ENCODE measurements around the gene CDK5RAP3. TPM values are rescaled to one million over a fixed set of nuclear protein-coding genes. Genes with fewer than 3 reads are reported as not detected.

Gene CDK5RAP3
- total and polyA plus RNA-seq, 2 donors (not counting 1 experiment from before 2014, with no cell fraction given) = 58.1 to 118 TPM

DNA sequence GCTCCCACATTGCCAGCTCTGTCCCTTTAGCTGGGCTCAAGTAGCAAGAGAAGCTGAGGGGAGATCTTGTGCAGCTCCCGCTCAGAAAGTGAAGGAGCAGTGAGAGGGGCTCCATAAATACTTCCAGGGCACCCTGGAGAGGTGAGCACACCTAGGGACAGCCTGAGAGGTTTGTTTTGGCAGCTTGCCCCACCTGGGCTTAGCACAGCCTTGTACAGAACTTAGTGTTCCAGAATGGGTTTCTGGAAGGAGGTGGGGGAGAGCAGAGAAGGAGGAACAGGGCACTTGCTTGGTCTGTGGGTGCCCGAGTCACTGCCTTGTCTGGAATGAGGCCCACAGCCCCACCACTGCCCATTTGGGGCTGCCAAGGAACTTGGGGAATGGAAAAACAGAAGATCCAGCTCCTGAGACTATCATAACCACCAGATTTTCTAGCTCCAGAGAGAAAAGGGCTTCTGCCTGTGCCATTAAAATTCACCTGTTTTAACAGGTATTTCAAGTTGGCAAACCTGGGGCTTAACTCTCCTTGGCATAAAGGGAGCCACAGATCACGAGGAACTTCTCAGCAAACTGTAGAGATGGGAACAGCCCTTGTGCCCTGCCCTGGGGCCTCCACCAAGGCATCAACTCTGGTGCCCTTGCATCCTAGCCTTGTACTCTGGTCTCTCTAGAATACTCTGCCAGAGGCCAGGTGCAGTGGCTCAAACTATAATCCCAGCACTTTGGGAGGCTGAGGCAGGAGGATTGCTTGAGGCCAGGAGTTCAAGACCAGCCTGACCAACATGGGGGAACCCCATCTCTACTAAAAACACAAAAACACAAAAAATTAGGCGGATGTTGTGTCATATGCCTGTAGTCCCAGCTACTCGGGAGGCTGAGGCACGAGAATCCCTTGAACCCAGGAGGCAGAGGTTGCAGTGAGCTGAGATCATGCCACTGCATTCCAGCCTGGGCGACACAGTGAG lies 15.1 kb upstream of the CDK5RAP3 start:
- H2AFZ ChIP-seq (ENCODE audit: low read length) = no peak overlapping the region
- H3K4me2 ChIP-seq (ENCODE audit: extremely low read depth, insufficient read depth, low read length) = no peak overlapping the region
- H3K36me3 ChIP-seq (ENCODE audit: control insufficient read depth, insufficient read depth, low read length) = peaks cover 2% of the 10 kb centered on the region
- H3K27ac ChIP-seq (ENCODE audit: insufficient read depth, low read length) = no peak overlapping the region
- no peak overlapping the region for H3K9ac ChIP-seq (ENCODE audit: insufficient read depth, low read length)
- peaks cover 5% of the 10 kb centered on the region for H3K27me3 ChIP-seq (ENCODE audit: control insufficient read depth, insufficient read depth, low read length)
- H4K20me1 ChIP-seq (ENCODE audit: control insufficient read depth, extremely low read depth, insufficient read depth, low read length) = no peaks in the 10 kb centered on the region
- no peaks in the 10 kb centered on the region for H3K9me3 ChIP-seq (ENCODE audit: control insufficient read depth, insufficient read depth, low read depth, low read length)
- H3K4me3 ChIP-seq (replicated peaks in 1 of 4; ENCODE audit: control extremely low read depth in 1 of 4, insufficient read depth in 1 of 4, low read depth in 3 of 4, low read length in 4 of 4) = no peak overlapping the region
- H3K79me2 ChIP-seq (ENCODE audit: control insufficient read depth, insufficient read depth, low read length) = no peaks in the 10 kb centered on the region
- no peak for DNase-seq (ENCODE audit: low read depth in 2 of 2)
- TF ChIP-seq EZH2 (IDR thresholded peaks at IDR 0.05; ENCODE audit: low read length, missing control alignments) (no peak), CTCF (conservative IDR thresholded peaks at IDR 0.05 in 1 of 2, IDR thresholded peaks at IDR 0.05 in 1 of 2; ENCODE audit: low read depth in 1 of 2, low read length in 2 of 2) (no peak)
- no peaks in the 10 kb centered on the region for H3K4me1 ChIP-seq (ENCODE audit: control insufficient read depth, extremely low read depth, insufficient read depth, low read length)

- Histone ChIP-seq H3K4me3 (replicated peaks in 1 of 4; ENCODE audit: control extremely low read depth in 1 of 4, insufficient read depth in 1 of 4, low read depth in 3 of 4, low read length in 4 of 4) (no peak overlapping the region), H3K27me3 (ENCODE audit: control insufficient read depth, insufficient read depth, low read length) (peaks cover 12% of the 10 kb centered on the region), H4K20me1 (ENCODE audit: control insufficient read depth, extremely low read depth, insufficient read depth, low read length) (no peaks in the 10 kb centered on the region), H3K9ac (ENCODE audit: insufficient read depth, low read length) (no peak overlapping the region), H3K79me2 (ENCODE audit: control insufficient read depth, insufficient read depth, low read length) (no peaks in the 10 kb centered on the region), H3K4me1 (ENCODE audit: control insufficient read depth, extremely low read depth, insufficient read depth, low read length) (no peaks in the 10 kb centered on the region), H3K36me3 (ENCODE audit: control insufficient read depth, insufficient read depth, low read length) (peaks cover 2% of the 10 kb centered on the region), H2AFZ (ENCODE audit: low read length) (no peak overlapping the region), H3K27ac (ENCODE audit: insufficient read depth, low read length) (no peak overlapping the region), H3K4me2 (ENCODE audit: extremely low read depth, insufficient read depth, low read length) (no peak overlapping the region), H3K9me3 (ENCODE audit: control insufficient read depth, insufficient read depth, low read depth, low read length) (no peaks in the 10 kb centered on the region)
- DNase-seq (ENCODE audit: low read depth in 2 of 2) = no peak
- no peak for TF ChIP-seq EZH2 (IDR thresholded peaks at IDR 0.05; ENCODE audit: low read length, missing control alignments)
- no peak for TF ChIP-seq CTCF (conservative IDR thresholded peaks at IDR 0.05 in 1 of 2, IDR thresholded peaks at IDR 0.05 in 1 of 2; ENCODE audit: low read depth in 1 of 2, low read length in 2 of 2)
Observed at GRCh38 chr17:47956791-47957590, 13.9 kb upstream of the CDK5RAP3 start.
